ENCODE data around the gene PHTF1.
A peak's percentile ranks its signal among the peaks of the same experiment; 100 is the strongest.
"Not testable (repeated sequence)": the region's sequence is repeated elsewhere in the genome, so short reads cannot be mapped to it uniquely, and the experiment has no call there.

PHTF1 gene

DNA sequence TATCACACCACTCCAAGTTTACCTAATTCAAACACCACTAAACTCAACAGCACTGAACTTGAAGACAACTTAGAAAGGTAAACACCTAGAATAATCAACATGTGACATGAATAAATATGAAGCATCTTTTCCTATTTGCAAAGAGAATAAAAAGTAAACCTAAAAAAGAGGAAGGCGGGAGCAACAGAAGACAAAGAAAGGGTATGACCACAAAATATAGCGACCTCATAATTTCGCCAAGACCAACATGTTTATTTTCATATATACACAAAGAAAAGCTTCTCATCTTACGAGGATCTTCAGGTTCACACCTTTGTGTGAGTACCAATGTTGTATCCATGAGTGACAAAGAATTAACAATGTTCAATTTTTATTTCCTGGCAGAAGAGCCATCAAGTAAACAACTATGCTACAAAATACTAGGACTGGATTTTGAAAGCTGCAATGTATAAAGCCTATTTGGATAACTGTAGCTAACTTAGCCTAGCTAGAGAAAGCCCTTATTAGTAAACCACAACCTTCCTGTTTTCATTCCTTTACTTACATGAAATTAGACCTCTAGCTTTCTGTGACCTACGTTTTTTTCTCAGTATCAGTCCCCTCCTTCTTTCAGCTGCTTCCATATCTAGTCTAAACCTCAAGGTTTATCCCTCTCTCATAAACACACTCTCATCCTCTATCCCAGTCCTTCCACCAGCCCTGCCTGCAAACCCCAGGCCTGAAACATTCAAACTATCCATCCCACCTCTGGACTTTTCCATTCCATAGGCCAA, 21.3 kb upstream of the PHTF1 start:
- no peak overlapping the region for H3K4me3 ChIP-seq (ENCODE audit: low read length)
- DNase-seq (ENCODE audit: low read depth, low spot score) = peak; percentile 58

DNA sequence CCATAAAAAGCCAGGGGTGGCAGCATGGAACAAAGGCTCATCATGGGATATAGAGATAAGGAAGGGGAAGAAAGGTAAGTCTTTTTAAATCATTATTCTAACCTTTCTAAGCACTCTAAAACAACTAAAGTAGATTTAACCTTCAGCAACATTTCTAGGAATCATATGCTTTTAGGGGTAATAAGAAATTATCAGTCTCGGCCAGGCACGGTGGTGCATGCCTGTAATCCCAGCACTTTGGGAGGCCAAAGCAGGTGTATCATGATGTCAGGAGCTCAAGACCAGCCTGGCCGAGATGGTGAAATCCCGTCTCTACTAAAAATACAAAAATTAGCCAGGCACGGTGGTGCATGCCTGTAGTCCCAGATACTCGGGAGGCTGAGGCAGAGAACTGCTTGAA, 20.3 kb upstream of the PHTF1 start:
- H3K4me3 ChIP-seq (ENCODE audit: low read length) = no peak overlapping the region
- no peak for DNase-seq (ENCODE audit: low read depth, low spot score)

DNA sequence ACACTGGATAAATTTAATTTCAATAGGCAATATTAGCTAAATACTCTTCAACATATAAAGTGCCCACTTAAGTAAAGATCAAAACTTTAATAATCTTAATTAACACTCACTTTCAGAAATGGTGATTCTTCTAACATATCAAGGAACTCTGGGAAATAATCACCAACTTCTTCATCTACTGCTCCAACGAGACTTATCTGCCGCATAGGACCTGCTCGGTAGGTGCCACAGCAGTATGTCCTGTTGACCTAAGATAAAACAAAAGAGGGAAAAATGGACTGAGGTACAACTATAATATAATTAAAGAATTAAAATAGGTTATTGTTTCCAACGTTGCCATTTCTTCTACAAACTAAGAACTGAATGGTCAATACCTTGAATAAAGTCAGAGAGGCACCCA, 18.3 kb upstream of the PHTF1 start:
- DNase-seq (ENCODE audit: low read depth, low spot score) = no peak

DNA sequence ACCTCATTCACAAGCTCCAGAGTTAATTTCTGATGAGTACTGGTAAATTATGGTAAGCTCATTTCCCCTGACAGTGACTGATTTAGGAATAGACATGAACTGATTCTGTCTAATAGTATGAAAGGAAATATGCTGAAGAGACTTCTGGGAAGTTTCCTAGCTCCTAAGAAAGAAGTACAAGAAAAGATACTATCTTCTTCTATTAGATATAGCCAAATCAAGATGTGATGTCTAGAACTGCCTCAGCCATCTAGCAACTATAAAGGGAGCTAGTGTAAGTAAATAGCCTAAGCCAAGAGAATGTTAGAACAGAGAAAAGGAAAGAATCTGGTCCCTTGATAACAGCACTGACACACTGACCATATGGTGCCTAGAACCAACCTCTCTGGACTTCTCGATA, 10.7 kb upstream of the PHTF1 start:
- no peak for DNase-seq (ENCODE audit: low read depth, low spot score)
- H3K4me3 ChIP-seq (ENCODE audit: low read length) = no peak overlapping the region

More for the DNA sequence above, 18.3 kb upstream of the PHTF1 start:
- no peak overlapping the region for H3K4me3 ChIP-seq (ENCODE audit: low read length)

DNA sequence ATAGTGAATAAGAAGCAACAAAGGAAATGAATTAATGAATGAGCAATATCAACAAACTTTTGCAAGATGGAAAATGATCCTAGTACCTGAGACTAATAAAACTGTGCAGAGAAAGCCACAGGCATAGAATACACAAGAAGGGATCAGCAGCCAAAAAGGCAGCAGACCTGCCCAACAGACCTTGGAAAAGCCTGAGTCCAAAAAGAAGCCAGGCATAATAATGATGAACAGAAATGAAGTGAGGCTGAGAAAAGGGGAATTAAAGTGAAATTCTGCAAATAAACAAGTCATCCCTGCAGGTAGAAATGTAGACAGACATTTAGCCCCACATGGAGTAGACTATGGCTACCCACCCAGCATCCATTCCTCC, 10.3 kb upstream of the PHTF1 start:
- DNase-seq (ENCODE audit: low read depth, low spot score) = no peak
- no peak overlapping the region for H3K4me3 ChIP-seq (ENCODE audit: low read length)

DNA sequence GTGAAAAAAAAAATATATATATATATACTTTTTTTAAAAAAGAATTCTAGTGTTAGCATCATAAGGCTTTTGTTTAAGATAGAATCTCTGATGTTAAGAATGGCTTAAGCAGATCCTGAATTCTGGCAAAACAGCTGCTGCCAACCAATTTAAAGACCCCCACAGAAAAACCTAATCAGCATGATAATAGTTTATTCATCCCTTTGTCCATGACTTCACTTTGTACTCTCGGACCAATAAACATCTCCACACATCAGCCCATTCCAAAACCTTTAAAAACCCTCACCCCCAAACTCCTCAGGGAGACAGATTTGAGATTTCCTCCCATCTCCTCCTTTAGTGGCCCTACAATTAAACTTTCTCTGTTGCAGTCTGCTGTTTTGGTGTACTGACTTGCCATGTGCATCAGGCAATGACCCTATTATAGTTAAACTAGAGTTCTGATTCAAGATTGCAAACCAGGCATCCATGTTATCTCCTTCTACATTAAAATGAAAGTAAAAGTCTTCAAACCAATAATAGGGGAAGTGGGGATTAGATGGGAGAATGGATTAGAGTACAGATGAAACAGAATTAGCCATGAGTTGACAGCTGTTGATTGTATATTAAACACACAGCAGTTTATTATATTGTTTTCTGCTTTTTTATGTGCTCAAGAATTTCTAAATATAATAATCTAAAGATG, 9.8 kb upstream of the PHTF1 start:
- no peak overlapping the region for H3K4me3 ChIP-seq (ENCODE audit: low read length)
- DNase-seq (ENCODE audit: low read depth, low spot score) = no peak

DNA sequence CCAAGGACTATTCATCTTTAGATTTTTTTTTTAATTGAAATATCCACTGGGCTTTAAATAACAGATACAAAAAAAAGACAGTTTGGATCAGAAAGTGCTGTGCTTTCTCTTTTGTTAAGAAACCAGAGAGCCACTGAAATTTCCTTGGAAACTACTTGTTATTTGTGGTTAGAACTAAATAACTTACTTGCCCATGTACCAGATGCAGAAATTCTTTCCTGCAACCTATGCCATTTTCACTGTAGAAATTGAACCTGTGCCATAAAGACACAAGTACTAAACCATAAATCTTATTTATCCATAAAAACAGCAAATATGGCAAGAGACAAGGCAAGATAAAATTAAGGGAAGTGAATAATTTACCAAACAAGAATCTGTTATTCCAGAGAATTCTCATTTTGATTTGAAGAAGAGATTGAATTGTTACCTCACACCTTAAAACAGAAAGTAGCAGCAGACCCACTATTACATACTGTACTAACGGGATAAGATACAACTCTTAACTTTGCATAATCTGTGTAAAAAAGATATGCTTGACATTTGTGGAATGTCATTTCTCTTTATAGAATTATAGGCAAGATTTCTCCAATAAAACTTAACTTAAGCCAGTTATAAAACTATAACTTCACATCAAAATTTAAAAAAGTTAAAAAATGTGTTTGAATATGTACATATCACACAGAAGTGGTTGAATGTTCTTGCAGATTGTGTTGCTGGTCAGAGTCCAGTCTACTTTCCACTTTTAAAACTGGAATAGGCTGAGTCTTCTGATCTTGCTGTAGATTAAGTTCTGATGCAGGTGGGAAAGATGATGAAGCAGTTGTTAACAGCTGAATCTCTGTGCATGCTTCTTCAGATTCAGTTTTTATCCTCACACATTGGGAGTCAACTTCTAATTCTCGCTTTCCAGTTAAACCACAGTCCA, 6.3 kb upstream of the PHTF1 start:
- no peak for DNase-seq (ENCODE audit: low read depth, low spot score)
- H3K4me3 ChIP-seq (ENCODE audit: low read length) = no peak overlapping the region

DNA sequence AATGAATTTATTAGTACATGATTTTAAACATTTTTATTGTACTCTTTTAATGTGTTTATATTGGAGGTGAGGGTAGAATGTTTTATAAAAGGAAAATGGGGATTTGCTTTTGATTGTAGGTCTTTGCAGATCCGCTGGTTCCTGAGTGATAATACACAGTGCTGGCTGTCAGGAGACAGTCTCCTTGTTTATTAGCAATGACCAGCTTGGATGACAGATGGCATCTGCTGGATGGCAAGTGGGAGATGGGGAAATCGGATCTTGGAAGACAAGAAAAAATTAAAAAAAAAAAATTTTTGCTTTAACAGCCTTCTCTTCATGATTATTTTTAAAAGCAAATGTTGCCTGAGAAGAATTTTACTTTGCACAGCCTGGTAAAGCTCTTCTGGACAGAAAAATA, 4.4 kb upstream of the PHTF1 start:
- no peak overlapping the region for H3K4me3 ChIP-seq (ENCODE audit: low read length)
- no peak for DNase-seq (ENCODE audit: low read depth, low spot score)

DNA sequence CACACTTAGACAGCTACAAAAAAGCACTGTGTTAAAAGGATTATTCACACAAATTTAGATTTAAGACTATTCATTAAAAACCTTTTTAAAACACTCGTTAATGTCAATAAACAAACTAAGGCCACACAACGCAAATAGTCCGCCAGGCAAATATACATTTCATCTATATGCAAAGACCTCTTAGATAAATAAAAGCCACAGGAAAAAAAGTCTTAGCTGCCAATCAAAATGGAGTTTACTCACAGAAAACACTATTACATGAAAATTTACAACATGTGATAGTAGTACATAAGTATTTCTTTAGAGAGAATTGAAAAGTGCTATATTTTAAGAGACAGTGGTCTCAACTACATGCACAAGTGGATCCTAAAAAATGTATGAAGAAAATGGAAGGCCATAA, 2.7 kb upstream of the PHTF1 start:
- no peak for DNase-seq (ENCODE audit: low read depth, low spot score)
- no peak overlapping the region for H3K4me3 ChIP-seq (ENCODE audit: low read length)

DNA sequence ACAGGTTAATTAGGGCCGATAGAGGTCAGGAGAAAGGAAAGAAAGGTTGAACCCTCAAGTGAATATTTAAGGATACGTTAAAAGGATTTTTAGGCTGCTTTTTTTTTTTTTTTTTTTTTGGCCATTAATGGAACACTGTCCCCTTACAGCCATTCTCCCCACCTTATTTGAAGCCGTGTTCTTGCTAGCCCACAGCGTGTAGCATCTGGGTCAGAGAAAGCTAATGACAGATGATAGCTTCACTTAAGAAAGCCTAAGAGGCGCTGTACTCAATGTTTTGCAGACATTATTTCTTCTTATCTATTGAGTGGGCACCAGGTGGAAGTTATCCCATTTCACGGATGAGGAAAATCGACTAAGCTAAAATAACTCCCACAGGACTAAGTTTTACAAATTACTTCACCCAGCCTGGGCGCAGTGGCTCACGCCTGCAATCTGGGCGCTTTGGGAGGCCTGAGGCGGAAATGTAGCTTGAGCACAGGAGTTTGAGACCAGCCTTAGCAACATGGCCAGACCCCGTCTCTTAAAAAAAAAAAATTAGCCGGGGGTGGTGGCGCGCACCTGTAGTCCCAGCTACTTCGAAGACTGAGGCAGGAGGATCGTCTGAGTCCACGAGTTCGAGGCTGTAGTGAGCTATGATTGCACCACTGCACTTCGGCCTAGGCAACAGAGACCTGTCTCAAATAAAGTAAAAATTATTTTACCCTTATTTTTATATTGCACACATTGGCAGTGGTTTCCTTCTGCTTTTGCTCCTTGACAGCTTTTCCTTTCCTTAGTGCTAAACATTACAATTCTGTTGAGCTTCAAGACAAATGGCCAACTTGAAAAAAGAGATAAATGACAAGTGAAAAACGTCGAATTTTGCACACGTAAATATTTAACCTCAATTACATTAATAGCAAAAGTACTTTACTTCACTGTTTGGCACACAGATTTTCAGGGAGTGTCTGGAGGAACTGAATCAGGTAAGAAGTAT, 1.1 kb upstream of the PHTF1 start:
- no peak for DNase-seq (ENCODE audit: low read depth, low spot score)
- H3K4me3 ChIP-seq (ENCODE audit: low read length) = no peak overlapping the region

DNA sequence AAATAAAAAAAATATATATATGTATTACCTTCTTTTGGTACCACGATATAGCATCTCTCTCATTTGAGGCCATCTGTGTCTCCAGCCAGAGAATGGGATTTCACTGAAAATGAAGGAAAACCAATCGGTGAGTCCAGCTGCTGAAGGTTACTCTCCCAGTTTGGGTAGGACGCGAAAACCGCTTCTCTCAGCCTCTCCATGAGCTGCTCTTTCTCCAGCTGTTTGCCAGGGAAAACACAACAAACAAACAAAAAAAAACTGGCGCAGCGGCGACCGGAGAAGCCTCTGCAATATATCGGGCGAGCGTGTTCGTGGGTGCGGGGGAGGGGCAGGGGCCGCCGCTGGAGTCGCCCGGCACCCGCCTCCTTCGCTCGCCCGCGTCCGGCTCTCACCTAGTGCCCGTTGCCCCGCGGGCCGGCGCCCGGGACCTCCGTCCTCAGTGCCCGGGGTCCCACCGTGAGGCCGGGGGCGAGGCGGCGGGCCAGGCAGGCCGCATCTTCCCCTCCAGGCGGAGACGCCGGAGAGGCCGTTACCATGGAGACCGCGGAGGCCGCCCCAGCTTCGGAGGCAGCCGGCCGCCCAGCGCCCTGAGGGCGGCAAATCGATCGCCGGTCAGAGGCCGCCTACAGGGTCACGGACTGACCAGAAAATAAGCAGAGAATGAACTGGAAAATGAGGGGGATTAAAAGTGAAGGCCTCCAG, 504 bp downstream of the PHTF1 start:
- no peak overlapping the region for H3K4me3 ChIP-seq (ENCODE audit: low read length)
- DNase-seq (ENCODE audit: low read depth, low spot score) = no peak

DNA sequence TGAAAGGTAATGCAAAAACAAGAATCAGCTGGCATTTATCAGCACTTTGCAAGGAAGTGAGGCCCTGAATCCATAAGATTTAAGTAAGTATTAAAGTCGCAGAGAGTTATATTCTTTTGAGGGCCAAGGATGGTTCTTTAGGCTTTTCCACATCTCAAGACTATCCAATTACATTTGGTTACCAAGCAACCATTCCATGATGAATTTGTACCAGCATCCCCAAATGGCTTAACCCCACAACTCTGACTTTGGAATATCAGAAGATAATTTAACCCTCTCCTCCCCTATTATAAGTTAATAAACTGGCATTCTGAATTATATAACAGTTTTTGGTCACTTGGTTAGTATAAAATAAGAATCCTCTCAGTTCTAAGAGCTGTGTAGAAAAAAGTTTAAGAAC, 2.8 kb downstream of the PHTF1 start:
- H3K4me3 ChIP-seq (ENCODE audit: low read length) = no peak overlapping the region

DNA sequence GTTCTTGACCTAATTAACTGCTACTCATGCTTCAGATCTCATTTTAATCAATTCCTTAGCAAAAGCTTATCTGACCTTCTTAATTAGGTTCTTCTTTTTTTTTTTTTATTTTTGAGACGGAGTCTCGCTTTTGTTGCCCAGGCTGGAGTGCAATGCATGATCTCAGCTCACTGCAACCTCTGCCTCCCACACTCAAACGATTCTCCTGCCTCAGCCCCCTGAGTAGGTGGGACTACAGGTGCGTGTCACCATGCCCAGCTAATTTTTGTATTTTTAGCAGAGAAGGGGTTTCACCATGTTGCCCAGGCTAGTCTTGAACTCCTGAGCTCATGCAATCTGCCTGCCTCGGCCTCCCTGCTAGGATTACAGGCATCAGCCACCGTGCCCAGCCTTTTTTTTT, 6.0 kb downstream of the PHTF1 start:
- DNase-seq (ENCODE audit: low read depth, low spot score); H3K4me3 ChIP-seq (ENCODE audit: low read length): not testable (repeated sequence)

More for the DNA sequence above, 2.8 kb downstream of the PHTF1 start:
- DNase-seq (ENCODE audit: low read depth, low spot score) = no peak

DNA sequence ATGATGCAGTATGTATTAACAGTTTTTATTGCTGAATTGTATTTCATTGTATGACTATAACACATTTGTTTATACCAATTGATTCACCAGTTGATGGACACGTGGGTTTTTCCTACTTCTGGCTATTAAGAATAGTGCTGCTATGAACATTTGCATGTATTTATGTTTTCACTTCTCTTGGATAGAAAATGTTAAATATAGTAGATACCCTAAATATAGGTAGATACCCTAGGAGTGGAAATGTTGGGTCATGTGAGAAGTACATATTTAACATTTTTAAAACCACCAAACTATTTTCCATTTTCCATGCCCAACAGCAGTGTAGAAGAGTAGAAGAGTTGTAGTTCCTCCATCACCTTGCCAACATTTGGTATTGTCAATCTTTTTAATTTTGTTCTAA, 7.8 kb downstream of the PHTF1 start:
- no peak for DNase-seq (ENCODE audit: low read depth, low spot score)
- H3K4me3 ChIP-seq (ENCODE audit: low read length) = no peak overlapping the region

DNA sequence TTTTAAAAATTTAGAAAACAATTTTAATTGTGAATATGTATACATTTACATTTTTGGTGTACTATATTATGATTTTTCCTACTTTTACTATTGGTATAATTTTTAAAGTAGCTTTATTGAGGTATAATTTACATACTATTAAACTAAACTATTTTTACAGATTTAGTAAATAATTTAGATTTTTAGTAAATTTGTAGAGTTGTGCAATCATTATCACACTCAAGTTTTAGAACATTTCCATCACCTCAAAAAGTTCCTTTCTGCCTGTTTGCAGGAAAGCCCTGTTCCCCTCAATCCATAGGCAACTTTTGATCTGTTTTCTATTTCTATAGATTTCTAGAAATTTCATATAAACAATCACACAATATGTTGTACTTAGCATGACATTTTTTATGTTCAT, 8.2 kb downstream of the PHTF1 start:
- no peak for DNase-seq (ENCODE audit: low read depth, low spot score)
- no peak overlapping the region for H3K4me3 ChIP-seq (ENCODE audit: low read length)

DNA sequence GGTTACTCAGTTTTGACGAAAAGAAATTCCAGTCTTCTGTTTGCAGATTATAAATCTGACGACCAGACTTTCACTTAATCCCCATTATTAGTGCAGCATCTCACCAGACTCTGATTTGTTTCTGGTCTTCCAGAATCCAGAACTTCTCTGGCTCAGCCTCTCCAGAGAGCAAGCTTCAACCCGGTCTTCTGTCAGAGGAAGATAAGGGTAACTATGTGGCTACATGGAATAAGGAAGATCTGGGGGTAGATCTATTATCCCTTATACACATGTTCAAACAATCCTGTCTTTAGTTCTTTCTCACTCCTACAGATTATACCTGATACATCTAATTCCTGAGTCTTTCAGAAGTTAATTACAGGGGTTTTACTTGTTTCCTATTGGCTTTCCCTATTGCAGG, 9.9 kb downstream of the PHTF1 start:
- no peak overlapping the region for H3K4me3 ChIP-seq (ENCODE audit: low read length)
- DNase-seq (ENCODE audit: low read depth, low spot score) = no peak

DNA sequence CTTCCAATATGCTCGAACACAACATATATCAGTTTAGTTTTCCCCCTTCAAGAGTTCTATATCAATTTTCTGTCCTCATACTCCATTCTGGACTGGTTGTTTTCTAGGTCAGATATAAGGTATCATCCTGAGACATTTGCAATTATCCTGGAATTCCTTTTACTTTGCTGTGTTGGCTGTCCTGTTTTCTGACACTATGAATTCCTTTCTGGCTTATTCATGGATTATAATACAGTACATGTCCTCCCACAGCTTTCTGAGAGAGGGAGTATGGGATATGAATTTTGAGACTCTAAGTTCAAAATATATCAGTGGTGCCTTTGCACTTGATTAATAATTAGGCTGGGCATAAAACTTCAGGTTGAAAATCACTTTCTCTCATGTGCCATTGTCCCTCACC, 11.9 kb downstream of the PHTF1 start:
- no peak overlapping the region for H3K4me3 ChIP-seq (ENCODE audit: low read length)
- DNase-seq (ENCODE audit: low read depth, low spot score) = no peak

DNA sequence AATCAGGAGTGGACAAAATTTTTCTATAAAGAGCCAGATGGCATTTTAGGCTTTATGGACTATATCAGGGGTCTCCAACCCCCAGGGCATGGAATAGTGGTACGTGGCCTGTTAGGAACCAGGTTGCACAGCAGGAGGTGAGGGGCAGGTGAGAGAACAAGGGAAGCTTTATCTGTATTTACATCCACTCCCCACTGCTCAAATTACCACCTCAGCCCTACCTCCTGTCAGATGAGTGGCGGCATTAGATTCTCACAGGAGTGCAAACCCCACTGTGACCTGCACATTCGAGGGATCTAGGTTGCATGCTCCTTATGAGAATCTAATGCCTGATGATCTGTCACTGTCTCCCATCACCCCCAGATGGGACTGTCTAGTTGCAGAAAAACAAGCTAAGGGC, 13.9 kb downstream of the PHTF1 start:
- DNase-seq (ENCODE audit: low read depth, low spot score) = no peak
- no peak overlapping the region for H3K4me3 ChIP-seq (ENCODE audit: low read length)

Data from Jurkat, Clone E6-1 (cell line).